ENCODE results near the gene CBR1.

CBR1 gene

DNA sequence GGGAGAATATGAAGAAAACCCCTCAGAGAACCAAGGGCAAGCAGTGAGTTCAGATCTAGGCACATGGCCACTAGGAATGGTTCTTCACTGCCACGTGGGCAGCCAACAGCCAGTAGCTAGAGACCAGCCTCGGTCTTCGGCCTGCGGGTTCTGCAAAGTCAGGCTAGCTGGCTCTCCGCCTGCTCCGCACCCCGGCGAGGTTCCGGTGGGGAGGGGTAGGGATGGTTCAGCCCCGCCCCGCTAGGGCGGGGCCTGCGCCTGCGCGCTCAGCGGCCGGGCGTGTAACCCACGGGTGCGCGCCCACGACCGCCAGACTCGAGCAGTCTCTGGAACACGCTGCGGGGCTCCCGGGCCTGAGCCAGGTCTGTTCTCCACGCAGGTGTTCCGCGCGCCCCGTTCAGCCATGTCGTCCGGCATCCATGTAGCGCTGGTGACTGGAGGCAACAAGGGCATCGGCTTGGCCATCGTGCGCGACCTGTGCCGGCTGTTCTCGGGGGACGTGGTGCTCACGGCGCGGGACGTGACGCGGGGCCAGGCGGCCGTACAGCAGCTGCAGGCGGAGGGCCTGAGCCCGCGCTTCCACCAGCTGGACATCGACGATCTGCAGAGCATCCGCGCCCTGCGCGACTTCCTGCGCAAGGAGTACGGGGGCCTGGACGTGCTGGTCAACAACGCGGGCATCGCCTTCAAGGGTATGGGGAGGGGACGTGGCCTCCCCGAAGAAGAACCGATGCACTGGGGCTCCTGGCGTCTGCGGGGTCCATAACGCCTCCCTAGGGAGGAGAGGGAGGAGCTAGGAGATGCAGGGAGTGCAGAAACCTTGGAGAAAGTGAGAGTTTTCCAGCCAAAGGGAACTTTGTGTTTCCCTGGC, at the start of gene CBR1:
Gene CBR1, plus strand, starts transcription at position 312 of the 871 bp plus-strand sequence. Its CDS starts 92 bp downstream, at position 404.
- DNase-seq (ENCODE audit: low read depth): peak; percentile 79

DNA sequence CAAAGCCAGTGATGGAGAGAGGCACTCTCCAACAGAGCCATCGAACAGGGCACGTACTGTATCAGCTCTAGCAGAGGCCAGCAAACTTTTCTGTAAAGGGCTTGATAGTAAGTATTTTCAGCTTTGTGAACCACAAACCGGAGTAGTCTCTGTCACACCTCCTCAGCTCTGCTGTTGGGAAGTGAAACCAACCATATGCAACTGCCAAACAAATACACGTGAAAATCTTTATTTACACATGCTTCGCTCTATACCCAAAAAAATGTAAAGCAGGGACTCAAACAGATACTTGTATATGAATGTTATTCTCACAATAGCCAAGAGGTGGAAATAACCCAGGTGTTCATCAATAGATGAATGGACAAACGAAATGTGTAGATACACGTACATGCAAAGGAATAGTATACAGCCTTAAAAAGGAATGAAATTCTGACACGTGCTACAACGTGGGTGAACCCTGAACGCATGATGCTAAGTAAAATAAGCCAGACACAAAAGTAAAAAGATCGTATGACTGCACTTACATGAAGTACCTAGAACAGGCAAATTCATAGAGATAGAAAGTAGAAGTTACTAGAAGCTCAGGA, 48.5 kb upstream of the CBR1 start:
- DNase-seq (ENCODE audit: low read depth): no peak

DNA sequence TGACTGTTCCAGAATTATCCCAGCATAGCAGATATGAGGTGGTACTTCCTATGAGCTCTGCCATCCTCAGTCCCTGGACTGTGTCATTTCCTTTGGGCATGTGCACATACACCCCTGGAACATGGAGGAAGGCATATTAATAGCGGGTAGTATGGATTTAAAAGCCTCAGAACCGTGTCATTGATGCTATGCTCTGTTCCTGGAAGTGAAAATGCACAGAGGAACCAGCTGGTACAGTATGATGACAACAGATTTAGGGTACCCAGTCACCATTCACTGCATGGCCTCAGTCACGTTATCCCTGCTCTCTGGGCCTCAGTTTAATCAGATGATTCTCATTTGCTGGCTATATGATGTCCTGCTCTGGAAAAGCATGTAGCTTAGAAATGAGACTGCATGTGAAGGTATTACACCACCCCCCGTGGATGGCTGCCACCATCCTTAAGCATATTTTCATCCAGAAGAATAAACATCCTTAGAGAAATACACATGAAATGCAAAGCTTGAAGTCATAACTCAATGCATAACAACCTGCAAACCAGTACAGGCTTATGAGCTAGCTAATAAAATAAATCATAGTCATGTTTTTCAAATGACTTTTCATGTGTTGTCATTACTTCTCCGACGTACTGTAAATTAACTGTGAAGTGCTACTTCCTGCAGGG, 47.3 kb upstream of the CBR1 start:
- no peak for DNase-seq (ENCODE audit: low read depth)

DNA sequence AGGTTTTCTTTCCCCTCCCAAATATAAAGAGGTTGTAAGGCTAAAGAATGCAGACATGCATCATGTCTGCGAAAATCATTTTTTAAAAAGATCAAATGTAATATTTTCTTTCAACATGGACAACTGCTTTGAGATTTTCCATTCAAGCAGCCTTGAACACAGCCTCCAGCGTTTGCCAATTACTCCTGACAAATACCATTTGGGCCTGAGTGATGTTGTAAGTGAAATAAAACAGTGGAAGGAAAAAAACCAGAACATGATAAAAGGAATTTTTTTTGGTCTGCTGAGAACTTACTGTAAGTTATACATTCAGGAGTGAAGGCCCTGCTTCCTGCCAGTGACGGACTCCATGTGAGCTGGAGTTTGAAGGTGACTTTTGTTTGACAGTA, 46.7 kb upstream of the CBR1 start:
- DNase-seq (ENCODE audit: low read depth): no peak

DNA sequence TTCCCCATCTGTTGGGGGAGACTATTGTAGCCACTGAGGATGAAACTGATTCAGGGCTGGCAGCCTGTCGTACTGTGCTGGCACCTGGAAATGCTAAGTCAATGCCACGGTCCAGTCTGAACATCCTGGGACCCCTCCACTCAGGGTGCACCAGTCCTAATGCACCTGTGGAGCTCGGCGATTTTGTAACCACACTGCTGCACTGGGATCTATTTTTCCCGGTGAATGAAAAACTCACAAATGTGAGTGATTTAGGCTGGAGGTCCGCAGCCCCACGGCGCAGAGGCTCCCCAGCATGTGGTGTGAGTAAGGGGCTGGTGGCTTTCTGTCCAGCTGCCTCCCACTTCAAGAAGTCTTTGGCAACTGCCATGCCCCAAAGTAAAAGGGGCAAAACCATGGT, 45.0 kb upstream of the CBR1 start:
- no peak for DNase-seq (ENCODE audit: low read depth)

DNA sequence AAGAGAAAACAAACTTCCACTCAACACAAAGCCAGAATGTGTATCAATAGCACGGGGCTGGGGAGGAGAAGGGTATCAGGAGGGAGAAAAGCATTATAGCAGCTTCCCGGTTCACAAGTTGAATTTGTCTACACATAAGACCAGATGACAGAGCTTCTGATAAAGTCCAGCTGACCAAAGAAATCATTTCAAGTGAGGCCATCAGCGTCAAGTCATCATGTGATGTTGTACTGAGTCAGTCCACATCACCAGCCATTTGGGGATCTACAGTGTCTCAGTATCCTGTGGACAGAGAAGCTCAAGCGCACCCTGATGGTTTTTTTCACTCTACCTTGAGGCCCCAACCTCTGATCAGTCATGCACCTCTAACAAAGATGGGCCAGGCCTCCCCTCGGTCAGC, 42.5 kb upstream of the CBR1 start:
- DNase-seq (ENCODE audit: low read depth): no peak

DNA sequence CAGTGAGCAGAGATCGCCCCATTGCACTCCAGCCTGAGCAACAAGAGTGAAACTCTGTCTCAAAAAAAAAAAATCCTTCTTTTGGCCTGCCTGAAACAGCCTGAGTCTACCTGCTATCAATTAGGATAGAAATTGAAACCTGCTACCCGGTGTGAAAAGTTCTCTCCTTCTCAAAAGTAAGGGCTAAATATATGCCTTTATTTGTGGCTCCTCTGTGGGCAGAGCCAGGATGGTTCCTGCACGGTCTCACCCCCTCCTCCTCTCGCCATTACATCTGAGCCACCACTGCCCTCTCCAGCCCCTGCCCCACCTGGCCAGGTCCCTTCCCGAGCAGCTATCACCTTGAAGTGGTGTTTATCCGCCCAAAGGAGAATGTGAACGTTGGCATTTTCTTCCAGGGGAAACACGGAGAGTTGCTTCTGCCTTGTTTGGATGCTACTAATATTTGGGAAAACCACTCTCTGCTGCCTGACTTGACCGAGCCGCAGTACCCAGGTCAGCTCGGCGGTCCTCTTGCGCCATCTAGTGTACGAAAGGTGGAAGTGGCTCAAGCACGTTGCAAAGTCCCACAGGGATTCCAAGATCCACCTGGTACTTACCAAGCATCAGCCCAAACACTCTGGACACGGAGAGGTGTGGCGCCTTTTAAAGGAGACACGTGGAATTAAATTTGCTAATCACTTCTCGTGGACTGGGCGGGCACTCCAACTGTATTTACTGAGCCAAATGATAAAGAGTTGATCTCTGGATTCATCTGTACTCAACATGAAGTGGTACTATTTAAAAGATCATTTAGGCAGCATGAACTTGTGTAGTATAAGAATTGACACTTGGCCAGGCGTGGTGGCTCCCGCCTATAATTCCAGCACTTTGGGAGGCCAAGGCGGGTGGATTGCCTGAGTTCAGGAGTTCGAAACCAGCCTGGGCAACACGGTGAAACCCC, 41.4 kb upstream of the CBR1 start:
- peak; percentile 45 for DNase-seq (ENCODE audit: low read depth)

DNA sequence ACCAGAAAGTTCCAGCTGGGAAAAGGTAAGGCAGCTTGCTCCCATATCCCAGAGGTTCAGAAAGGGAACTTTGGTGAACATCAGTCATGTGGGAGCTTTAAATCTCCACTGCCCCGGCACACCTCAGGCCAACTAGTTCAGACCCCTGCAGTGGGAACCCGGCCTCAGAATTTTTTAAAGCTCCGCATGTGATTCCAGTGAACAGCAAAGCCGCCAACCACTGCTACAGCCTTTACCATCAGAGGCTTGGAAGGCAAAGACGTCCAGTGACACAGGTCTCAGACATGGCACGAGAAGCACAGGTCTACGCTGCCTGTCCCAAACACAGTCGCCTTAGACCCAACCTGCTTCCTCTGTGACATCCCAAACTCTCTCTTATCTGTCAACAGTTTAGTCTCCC, 40.5 kb upstream of the CBR1 start:
- DNase-seq (ENCODE audit: low read depth): no peak

DNA sequence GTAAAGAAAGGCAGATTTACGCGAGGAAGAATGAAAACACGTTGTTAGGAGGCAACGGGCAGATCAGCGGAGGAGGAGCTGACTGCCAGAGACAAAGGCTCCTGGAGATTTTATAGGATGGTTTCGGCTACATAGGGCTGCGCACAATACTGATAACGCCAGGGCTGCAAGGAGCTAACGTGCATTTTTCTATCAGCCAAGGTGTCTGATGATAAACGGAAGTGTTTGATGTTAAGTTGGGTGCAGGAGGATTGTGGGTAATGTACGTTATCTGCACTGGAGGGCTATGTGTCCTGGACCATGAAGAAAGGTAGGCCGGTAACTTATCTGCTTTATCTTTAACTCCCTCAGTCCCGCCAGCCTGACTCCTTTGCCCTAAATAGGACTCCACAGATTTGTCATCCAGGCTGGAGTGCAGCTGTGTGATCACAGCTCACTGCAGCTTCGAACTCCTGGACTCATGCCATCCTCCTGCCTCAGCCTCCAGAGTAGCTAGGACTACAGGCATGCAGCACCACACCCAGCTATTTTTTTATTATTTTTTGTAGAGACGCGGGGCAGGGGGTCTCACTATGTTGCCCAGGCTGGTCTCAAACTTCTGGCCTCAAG, 39.1 kb upstream of the CBR1 start:
- DNase-seq (ENCODE audit: low read depth): no peak

DNA sequence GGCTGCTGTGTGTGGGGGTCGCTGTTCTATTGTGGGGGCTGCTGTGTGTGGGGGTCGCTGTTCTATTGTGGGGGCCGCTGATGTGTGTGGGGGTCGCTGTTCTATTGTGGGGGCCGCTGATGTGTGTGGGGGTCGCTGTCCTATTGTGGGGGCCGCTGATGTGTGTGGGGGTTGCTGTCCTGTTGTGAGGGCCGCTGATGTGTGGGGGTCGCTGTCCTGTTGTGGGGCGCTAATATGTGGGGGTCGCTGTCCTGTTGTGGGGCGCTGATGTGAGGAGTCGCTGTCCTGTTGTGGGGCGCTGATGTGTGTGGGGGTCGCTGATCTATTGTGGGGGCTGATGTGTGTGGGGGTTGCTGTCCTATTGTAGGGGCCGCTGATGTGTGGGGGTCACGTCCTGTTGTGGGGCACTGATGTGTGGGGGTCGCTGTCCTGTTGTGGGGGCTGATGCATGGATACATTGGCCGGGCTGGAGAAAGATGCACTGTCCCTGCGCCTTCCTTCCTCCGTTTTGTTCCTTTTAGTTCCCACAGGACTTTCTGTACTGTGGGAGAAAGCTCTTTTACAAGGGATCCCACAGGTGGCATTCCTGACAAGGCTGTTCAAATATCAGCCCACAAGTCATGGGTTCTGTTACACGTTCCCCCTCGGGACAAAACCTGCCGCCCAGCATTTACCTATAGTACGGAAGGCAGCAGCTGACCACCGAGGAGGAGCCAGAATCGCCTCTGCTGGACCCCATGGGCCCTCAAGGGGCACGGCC, 37.0 kb upstream of the CBR1 start:
- DNase-seq (ENCODE audit: low read depth): no peak

DNA sequence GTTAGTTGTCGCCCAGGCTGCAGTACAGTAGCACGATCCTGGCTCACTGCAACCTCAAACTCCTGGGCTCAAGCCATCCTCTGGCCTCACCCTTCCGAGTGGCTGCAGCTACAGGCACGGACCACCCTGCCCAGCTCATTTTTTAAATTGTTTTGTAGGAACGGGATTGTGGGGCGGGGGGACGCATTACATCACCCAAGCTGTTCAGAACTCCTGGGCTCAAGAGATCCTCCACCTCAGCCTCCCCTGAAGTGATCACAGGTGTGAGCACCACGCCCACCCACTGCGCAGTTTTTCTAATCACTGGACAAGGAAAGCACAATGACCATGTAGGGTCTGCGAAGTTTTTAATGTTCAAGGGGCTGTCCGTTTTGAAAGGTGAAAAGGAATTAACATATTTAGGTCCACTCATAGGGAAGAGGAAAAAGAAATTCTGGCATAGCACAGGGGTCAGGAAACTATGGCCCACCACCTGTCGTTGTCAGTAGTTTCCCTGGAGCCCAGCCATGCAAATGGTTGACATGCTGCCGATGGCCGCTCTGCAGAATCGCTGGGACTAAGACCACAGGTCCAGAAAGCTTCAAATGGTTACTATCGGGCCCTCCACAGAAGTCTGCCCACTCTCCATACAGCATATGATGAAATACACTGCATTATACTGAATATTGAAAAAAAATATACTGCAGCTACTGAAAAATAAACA, 35.5 kb upstream of the CBR1 start:
- no peak for DNase-seq (ENCODE audit: low read depth)

DNA sequence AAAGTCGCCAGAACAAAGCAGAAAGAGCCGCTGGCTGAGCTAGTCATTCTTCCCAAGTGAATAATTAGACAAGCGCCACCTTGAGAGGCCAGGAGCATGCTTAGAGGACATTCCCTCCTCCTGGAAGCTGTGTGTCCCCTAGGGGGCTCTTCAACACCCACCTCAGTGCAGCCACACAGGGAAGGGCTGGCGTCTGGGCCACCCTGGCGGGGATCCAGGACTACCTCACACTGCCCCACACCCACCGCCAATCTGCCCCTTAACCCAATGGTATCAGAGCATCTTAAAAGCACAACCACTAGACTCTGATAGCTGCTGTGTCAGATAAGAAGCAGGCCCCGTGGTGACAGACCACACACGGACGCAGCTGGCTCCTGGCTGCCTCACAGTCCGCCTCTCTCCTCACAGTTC, 34.4 kb upstream of the CBR1 start:
- DNase-seq (ENCODE audit: low read depth): no peak

DNA sequence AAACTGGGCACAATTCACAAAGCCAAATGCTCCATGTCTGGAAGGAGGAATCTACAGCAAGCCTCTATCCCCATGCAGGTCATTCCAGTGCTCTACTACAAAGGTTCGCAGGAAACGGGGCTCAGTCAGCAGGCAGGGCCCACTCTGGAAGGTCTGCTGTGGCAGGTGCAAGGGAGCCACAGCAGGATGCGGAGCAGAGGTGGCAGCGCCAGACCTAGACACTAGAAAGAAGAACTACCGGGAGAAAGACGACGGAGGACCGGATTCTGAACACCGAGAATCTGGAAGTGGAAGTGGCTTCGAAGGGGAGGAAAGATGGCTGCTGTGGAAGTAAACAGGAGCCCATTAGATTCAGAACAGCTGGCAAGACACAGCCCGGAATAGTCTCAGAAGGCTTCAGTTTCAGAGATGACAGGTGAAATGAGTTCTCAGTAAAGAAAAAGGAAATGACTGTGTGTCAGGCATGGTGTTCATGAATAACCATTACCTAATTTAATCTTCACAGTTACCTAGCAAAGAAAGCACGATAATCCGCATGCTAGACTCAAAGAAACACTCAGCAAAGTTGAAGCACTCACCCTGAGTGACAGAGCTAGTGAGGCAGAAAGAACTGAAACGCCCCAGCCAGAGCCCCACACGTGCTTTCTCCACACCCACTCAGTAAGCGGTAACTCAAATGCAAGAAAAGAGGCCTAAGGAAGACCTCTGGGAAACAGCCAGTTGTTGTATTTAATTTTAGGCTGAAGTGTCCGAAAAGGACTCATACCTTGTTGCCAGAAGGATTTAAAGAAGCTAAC, 30.9 kb upstream of the CBR1 start:
- DNase-seq (ENCODE audit: low read depth): no peak

DNA sequence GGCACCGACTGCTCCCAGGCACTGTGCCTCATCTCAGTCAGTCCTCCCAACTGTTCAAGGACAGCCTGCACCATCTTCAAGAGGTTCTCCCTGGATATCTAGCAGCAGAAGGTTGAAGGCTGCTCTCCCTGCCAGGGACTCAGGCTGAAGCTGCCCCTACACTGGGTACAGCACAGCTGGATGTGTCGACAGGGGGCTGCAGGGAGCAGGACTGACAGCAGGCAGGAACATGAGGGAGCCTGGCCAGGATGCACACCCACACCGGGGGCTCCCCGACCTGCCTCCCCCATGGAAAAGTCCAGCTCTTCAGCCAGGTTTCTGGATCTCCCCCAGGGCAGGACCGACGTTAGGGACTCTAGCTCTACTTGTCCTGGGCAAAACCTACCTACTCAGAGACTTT, 30.0 kb upstream of the CBR1 start:
- no peak for DNase-seq (ENCODE audit: low read depth)

DNA sequence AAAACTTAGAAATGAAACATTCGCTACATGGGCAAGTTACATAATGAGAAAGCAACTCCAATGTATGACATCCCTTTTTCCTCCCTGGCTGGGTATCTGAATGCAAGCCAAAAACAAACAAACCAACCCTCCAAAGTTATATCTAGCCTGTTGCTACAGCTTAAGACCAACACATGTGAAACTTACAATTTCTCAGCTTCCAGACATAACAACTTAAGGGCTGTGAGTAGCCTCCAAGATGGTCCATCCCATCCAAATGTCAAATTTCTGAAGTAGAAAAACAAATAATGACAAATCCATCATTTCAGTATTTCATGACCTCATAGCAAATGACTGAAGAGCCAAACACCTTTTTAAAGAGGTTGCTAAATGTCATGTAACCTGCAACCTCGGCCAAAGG, 29.4 kb upstream of the CBR1 start:
- DNase-seq (ENCODE audit: low read depth): no peak

DNA sequence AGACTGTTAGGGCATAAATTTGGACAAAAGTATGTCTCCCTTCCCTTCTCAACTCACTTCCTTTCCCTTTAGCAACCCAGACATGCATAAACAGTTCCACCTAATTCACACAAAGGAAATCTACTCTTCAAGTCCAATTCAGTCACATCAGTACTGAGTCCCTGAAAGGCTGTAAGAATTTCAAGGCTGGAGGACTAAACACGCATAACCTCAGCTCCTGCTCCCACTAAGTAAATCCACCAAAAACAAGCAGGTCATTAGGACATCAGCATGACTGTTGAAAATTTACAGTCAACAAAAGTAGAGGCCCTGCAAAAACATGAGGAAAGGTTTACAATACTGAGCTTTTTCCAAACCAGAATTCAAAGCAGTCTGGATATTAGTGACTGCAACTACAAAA, 27.9 kb upstream of the CBR1 start:
- no peak for DNase-seq (ENCODE audit: low read depth)

DNA sequence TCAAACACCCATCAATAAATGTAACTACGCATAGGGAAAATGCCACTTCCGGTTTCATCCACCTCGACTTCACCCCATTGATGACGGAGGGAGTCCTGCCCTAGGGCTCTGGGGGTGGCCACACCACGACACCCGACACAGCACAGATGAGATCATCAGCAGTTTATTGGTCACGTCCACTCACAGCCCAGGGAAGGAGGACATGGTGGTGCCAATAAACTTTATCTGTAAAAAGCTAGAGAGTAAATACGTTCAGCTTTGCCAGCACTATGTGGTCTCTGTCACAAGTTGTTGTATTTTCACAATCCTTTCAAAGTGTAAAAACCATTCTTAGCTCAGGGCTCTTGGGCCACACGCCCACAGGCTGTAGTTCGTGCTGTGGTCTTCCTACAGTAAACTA, 25.8 kb upstream of the CBR1 start:
- DNase-seq (ENCODE audit: low read depth): no peak

DNA sequence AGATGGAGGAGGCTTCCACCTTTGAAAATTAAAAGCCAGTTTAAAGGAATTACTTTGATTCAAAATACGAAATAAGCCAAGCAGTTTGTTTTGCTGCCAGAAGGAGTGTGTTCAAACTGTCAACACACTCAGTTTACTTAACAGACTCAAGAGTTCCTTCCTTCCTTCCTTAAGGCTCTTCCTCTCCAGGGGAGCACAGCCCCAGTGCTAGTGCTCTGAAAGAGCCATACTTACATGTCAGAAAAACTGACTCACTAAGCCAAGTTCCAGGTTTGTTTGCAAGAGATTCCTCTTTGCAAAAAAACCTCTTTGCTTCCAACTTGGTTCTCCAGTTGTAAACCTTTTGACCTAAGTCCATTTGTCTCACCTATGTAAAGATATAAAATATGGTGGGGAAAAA, 23.8 kb upstream of the CBR1 start:
- no peak for DNase-seq (ENCODE audit: low read depth)

DNA sequence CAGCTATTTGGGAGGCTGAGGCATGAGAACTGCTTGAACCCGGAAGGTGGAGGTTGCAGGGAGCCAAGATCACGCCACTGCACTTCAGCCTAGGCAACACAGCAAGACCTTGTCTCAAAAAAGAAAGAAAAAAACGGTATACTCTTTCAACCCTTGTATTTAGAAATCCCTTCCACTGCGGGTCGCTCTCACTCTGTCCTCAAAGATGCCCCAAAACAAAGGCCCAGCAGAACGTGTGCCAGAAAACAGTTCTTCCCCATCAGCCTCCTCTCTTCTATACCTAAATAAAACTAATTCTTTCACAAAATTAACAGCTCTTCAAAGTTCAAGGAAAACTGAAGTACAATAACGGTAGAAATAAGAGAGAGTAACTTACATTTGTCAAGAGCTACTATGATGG, 22.7 kb upstream of the CBR1 start:
- no peak for DNase-seq (ENCODE audit: low read depth)

DNA sequence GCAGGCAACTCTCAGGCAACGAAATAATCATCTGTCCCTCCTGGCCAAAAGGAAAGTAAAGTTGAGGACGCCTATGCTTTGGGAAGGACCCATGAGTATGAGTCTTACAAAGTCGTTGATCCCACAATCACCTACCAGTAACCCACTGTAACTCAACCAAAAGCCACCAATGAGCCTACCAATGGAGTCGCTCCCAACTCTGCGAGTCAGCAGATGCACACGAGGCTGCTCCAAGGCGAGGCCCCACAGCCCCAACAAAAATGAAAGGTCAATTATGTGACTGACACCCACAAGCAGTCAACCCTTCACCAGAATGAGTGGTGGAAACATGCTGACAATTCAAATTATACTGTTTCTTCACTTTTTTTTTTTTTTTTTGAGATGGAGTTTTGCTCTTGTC, 21.5 kb upstream of the CBR1 start:
- no peak for DNase-seq (ENCODE audit: low read depth)
